NCI-H2081 treated with DMSO at 0.1 percent for 48 hours (cell line): Measurements from ENCODE around the gene SLC26A3.
A peak's percentile ranks its signal among the peaks of the same experiment; 100 is the strongest.

Experiments
- DNase-seq: peaks from one replicate; lab custom pipeline; 2025; lab: John Stamatoyannopoulos, UW

SLC26A3 gene

DNA sequence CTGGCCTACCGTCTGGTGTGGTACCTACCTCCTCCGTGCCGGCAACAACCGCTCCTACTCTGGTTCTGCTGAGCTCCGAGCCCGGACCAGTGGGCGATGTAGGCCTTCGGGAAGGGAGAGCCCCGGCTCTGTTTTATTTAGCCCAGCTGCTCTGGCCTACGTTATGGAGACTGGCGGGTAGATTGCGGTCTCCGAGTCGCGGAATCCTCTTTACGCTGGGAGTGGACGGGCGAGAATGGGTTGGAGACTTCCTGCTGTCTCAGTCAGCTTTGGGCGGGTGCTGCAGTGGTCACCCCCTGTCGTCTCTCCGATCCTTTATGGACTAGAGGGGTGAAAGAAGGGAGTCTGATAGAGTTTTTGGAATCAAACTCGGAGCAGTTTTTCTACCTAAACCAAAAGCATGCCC lies 58.7 kb downstream of the SLC26A3 start:
- DNase-seq = no peak

DNA sequence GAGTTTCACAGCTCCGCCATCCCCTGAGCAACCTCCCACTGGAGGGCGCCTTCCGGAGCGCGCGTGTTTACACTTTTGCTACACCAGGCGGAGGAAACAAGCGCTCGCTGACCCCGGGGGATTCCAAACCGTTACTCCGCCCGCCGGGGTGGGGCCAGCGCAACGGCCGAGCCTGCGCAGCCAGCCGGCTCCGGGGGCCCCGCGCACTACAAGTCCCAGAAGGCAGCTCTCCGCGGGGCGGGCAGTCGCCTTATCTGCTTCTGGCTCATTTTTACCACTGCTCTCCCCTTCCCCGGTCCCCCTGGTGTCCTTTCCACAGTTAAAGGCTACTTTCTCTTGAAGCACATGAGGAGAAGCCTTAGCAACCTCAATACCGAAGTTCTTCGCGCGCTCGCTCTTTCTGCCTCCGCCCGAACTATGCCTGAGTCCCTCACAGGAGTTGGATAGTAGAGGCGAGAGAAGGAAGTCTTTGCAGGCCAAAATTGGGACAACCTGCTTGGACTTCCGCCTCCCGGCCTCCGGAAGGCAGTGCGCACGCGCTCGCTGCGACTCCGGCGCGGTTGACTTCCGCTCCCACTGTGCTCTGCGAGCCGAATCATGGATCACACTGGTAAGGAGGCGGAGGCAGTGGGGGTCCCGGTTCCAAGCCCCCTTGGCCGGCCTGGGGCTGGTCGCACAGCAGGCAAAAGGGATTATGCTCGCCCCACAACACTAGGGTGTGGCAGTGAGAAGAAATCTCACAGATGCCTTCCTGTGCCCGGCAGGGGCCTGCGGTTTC lies 59.3 kb downstream of the SLC26A3 start, which contains the start of gene CBLL1:
Gene CBLL1 (plus strand): TSS at position 576 of the 778 bp plus-strand sequence. CDS start 22 bp downstream, at position 598.
- DNase-seq = peak; percentile 85

DNA sequence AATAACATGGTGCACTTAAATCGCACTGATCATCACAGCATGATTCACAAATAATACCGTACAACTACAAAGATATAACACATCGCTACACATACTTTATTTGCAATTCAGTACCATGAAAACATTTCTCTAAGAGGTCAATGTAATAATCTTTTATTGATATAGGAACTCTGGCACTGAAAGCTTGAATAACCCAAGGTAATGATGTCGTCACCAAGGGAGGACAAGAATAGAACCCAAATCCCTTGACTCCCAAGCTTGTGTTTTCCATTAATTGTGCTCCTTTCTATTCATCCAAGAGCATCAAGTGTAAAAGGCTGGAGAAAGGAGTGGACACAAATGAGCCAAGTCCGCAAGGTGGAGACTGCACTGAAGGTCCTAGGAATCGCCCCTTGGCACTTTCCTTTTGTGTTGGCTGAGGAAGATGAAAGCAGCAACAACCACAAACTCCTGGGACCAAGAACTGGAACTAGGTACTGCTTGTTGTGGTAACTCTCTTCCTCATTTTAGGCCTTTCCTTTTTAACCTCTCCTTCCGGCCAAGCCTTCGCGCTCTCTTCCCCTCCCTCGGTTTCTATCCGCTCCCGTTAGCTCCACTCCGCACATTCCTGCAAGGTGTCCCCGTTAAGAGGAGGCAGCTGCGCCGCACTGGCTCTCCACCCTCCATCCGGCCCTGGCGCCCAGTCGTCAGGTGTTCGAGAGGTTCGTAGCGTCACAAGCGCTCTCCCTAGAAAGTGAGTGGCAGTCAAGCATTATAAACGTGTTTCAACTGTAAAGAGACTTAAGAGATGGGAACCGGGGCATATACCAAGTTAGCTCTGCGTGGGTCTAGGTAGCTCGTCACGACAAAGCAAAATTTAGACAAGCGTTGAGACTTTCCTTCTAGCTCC lies 60.1 kb downstream of the SLC26A3 start:
- peak; percentile 72 for DNase-seq

DNA sequence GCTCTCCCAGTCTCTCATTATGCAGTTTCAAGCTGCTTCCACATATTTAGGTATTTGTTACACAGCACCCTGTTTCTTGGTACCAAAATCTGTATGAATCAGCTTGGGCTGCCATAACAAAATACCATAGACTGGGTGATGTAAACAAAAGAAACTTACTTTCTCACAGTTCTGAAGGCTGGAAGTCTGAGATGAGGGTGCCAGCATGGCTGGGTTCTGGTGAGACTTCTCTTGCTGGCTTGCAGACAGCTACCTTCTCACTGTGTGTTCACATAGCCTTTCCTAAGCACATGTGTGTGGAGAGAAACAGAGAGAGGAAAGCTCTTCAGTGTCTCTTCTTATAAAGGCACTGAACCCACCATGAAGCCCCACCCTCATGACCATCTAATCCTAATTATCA lies 74.7 kb downstream of the SLC26A3 start:
- no peak for DNase-seq

DNA sequence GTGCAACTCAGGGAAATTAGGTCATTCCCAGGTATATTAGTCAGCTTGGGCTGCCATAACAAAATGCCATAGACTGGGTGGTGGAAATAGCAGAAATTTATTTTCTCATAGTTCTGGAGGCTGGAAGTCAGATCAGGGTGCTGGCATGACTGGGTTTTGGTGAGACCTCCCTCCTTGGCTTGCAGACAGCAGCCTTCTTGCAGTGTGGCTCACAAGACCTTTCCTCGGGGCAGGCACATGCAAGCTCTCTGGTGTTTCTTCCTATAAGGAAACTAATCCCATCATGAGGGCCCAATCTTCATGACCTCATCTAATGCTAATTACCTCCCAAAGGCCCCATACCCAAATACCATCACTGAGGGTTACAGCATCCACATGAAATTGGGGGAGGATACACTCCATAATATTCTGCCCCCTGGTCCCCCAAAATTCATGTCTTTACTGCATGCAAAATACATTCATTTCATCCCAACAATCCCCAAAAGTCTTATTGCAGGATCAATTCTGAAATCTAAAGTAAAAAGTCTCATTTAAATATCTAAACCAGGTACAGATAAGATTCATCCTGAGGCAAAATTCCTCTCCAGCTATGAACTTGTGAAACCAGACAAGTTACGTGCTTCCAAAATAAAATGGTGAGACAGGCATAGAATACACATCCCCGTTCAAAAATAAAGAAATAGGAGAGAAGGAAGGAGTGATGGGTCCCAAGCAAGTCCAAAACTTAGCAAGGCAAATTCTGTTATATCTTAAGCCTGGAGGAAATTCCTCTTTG lies 76.5 kb downstream of the SLC26A3 start:
- DNase-seq = no peak

DNA sequence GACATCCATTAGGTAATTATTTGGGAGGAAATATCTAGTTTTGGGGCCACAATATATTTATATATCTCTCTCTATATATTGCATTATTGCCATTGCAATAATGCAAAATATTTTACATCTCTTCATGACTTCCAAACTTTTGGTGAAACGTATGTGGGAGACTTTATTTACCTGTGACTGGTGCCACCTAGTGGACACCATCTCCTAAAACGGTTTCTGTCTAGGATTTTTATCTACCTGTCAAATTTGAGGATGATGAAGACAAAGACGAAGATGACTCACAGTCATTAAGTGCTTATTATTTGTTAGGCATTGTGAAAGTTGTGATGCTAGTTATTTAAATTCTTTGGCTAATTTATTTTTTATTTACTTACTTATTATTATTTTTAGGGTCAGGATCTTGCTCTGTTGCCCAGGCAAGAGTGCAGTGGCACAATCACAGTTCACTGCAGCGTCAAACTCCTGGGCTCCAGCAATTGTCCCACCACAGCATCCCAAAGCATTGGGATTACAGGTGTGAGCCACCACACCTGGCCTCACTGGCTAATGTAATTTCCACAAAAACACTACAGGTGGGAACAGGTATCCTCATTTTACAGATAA lies 77.8 kb downstream of the SLC26A3 start:
- peak; percentile 46 for DNase-seq

DNA sequence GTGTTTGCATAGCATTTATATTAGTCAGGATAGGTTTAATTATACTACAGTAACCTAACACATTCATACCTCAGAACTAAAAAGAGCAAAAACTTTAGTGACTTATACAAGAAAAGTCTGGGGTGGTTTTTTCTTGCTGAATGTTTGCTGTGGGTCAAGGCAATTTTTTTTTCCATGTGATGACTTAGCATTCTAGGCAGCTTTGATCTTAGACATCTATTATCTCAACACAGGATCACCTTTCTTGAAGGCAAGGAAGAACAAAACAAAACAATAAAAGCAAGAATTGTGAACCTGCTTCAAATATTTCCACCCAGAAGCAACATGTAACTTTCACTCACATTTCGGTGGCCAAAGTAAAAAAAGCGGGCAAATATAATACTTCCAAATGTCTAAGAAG lies 79.8 kb downstream of the SLC26A3 start:
- no peak for DNase-seq

DNA sequence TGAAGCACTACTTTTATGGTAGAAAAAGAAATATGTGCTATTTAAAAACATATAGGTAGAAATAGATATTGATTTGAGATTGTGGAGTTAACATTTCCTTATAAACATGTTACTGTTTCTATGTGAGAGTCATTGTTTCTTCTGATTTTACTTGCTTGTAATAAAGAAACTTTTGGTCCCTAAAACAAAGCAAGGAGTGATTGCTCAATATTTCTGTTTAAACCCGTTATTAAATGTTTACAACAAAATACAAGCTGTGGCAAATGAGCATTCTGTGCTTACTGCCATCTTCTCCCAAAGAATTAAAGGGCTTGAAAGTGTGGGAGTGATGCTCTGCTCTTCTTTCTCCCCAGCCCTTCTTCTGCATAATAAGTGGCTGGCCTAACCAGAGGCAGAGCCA lies 81.7 kb downstream of the SLC26A3 start:
- DNase-seq = no peak

DNA sequence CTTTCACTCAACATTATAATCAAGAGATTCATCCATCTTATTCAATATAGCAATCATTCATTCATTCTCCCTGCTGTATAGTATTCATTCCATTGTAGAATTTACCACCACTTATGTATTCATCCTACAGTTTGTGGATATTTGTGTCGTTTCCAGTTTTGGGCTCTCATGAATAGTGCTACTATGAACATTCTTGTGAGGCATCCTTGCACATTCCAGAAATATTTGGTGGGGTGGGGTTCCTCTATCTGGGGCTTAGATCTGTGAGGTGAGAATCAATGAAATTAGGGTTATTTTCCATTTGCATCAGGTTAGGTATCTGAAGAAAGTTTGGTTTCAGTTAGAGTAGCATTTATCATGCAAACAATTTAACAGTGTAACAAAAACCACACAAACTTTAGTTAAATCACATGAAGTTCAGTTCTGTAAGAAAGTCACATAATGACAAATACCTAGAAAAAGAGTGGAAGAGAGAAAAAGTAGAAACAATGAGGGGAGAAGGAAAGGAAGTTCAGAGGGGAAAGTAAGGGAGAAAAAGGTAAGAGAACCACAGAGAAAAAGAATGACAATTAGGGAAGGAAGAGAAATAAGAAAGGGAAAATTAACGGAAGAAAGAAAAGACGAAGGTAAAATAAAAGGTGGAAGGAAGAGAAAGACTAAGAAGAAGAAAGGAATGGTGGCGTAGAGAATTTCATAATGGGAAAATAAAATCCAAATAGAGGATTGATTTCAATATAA lies 84.4 kb downstream of the SLC26A3 start:
- DNase-seq = no peak

DNA sequence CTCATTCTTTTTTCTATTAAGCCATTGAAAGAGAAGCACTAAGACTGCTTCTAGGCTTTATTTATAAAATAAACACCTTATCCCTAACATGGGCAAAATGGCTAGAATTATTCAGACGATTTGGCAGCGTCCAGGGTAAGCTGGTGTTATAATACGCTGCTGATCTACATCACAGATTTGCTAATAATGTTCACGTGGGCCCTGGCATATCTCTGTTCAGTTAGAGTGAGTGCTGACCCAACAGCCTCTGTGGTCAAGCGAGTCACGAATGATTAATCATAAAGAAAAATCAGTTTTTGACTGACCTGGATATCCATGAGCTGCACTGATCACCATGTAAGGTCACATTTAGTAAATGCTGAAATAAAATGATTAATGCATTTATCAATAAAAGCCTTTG lies 87.5 kb downstream of the SLC26A3 start:
- no peak for DNase-seq
